GM18870 (cell line): ENCODE measurements around the gene FGD2.
"Not testable (repeated sequence)": the region's sequence is repeated elsewhere in the genome, so short reads cannot be mapped to it uniquely, and the experiment has no call there.

Source experiments
- ATAC-seq: cut with Tn5 transposase; IDR thresholded peaks from one replicate; pipeline ENCODE4 v1.9.1; 2021; ENCODE audit warnings: moderate library complexity; ENCODE audit not compliant: unreplicated experiment

Gene FGD2

DNA sequence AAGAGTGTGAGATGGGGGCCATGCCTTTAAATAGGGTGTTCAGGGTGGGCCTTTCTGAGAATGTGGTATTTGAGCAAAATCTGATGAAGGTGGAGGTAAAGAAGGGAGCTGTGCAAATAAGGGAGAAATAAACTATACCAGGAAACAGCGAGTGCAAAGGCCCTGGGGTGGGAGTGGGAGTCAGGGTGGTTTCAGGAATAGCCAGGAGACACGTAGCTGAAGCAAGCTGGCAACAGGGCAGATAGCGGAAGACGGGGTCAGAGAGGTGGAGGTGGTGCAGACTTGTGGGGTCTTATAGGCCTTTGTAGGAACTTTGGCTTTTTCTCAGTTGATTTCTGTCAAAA lies 51.6 kb downstream of the FGD2 start:
- no peak for ATAC-seq

DNA sequence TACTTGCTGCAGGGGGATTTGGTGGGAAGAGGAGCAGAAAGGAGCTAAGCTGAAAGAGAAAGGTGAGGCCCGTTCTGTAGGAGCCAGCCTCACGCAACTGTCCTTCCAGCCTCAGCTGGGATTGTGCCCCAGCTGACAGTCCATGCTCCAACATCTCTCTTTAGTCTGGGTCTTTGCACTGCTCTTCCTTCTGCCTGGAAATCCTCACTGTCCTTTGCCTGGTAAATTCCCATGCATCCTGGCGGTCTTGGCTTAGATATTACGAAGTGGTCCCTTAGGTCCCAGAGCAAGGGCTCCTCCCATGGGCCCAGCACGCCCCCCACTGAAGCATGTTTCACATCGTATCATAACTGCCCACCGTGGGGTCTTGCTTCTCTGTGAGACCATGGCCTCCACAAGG lies 52.2 kb downstream of the FGD2 start:
- no peak for ATAC-seq

DNA sequence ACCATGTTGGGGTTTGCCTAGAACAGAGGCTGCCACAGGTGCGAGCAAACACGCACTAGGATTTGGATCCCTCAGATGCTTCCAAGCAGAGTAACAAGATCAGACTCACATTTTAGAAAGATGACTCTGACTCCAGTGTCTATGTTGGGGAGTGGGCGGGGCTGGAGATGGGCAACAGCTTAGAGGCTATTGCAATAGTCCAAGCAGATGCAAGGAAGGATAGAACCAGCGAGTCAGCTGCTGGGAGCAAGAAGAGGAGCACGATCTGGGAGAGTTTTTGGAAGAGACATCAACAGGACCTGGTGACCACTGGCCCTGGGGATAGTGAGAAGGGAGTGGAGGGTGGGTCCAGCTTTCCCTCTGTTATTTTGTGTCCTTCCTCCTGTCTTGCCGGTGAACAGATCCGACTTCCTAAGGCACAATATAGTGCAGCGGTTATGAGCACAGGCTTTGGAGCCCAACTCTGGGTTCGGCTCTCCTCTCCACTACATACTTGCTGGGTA lies 52.7 kb downstream of the FGD2 start:
- no peak for ATAC-seq

DNA sequence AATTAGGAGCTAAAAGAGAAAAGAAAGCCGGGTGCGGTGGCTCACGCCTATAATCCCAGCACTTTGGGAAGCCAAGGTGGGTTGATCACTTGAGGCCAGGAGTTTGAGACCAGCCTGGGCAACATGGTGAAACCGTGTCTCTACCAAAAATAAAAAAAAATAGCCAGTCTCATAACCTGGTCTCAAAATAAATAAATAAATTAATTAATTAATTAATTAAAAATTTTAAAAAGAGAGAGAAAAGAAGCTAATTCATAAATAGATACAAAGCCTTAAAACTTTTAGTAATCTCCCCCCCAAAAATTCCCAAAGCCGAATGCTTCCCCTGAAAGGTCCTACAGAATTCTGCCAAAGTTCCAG lies 53.5 kb downstream of the FGD2 start:
- not testable (repeated sequence) for ATAC-seq

DNA sequence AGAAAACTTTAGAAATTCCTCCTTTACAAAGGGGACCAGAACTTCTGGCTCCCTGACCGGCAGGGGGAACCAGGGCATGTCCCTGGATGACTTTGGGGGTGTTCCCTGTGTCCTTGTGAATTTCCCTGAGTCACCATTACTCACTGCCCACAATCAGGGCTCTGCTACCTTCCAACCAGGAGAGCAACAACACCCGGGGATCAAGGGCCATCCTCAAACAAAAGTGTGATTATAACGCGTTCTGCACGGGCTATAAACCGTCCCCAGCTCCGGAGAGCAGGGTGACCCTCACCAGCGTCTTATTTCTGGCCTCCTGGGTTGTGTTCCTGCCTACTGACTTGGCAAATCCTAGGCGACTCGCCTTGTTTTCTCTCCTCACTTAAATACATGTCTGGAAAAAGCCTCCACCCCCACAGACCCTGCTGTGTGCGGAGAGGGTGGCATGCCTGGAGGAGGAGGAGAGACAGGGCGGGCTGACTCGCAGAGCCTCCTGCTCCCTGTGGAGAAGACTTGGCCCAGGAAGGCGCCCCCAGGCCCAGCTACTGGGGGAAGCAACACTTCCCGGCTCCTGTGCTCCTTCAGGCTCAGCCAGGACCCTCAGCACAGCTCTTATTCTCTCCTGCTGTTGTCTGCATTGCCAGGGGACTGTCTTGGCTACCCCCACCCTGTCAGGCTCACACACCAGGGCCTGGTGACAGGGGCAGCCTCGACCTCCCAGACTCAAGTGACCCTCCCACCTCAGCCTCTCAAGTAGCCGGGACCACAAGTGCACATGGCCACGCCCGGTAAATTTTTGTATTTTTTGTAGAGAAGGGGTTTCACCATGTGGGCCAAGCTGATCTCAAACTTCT lies 54.1 kb downstream of the FGD2 start:
- no peak for ATAC-seq

DNA sequence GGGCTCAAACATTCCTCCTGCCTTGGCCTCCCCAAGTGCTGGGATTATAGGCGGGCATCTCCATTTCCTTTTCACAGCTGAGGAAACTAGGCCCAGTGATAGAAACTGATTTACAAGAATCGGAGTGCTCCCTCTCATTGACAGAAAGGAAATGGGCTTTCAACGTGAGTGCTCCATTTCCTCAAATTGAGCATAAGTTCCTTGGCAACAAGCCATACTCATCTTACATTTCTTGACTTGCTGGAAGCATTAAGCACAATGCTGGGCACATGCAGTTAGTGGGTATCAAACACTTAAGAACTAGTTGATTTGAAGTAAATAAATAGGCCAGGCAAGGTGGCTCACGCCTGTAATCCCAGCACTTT lies 54.7 kb downstream of the FGD2 start:
- no peak for ATAC-seq

DNA sequence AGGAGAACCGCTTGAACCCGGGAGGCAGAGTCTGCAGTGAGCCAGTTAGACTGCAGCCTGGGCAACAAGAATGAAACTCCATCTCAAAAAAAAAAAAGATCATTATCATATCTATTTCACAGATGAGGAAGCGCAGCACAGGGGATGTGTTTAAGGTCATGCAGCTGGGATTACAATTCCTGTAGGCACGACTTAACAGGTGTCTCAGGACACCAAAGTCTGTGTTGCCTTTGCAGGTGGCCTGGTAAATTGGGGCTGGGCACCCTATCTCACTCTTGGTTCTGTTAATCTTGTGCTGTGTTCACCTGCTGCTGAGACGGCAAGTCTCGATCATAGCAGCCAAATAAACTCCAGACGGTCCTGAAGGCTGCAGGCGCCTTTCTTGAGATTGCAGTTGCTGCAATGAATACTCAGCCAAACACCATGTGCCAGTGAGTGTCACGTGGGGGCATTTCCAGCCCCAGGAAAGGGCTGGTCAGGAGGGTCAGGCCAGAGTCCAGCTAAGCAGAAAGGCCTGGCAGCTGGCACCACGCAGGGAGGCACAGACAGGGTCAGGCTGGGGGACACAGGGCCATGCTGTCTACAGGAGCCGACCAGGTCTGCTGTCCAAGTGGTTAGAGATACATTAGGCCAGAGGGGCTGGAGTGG lies 55.8 kb downstream of the FGD2 start:
- ATAC-seq: no peak

DNA sequence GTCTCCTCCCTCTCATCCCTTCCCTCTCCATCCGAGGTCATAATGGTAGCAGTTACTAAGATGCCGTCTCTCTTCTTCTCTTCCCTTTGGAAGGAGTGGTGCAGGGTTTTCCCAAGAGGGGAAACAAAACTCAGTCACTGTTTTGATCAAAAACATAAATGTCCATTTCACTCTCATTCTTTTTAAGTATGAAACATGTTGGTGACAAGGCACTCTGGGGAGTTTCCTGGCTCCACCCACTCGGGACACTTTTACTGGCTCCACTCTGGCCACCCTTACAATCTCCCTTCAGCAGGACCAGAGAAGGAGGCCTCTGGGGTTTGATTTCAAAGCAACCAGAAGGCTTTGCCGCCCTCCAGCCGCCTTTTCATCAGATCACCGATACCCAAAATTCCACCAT lies 57.0 kb downstream of the FGD2 start:
- ATAC-seq: no peak

DNA sequence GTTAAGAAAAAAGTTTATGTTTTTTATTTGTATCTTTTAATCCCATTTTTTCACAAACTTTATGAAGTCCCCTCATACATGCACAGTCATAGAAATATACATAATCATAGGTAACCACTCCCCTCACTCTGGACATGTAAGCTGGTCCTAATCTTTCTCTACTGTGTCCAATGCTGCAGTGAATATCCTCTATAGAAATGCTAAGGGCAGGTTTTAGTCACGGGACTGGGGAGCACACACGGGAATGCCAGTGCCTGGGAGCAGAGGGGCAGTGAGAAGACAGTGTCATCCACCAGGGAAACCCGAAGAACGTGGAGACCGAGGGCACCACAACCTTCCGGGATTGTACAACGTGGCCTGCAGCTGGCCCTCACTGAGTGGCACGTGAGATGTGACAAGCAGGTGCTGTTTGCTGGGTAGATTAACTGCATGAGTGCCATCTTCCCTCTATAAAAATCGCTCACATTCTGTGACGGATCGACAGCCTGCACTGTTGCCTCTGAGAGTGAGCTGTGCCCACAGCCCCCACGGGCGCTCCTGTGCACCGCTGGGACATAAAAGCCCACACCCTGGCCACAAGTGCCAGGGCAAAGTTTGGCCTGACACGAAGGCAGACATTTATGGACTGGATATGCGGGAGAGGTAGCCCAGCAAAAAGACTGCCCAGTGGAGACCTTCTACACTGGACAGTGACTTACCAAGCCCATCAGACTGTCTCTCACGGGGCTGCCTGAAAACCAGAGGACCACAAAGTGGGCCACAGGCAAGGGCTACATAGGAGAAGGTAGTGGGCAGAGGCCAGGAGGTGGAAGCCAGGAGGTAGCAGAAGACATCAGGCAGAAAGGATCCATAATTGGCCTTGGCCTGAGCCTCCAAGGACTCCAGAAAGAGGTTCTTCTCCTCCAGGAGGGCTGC lies 63.2 kb downstream of the FGD2 start:
- ATAC-seq: no peak

DNA sequence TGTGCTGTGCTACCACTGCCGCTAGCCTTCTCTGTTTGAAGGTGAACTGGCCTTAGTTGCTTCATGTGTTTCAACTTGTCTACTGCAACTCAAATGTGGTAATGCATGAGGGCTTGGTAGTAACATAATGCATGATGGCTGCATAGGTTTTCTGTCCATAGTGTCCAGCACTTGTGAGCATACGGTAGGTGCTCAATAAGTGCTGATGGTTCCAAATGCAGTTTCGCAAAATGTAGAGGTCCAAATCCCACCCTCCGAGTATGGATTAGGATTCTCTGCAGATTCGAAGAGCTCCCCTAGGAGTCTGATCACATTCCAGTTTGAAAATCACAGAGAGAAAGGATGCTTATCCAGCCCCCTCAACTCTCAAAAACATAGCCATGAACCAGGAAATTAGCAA lies 64.2 kb downstream of the FGD2 start:
- ATAC-seq: no peak

DNA sequence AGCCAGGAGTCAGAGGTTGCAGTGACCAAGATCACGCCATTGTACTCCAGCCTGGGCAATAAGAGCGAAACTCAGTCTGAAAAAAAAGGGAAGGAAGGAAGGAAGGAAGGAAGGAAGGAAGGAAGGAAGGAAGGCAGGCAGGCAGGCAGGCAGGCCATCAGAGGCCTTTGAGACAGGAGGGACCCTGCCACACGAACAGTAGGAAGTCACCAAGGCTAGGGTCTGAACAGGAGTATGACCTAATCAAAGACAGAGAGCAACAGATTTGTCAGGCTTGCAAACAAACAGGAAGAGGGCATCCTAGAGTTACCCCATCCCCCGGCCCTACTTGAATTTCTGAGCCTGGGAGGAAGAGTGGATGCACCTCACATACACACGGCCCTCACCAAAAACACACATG lies 67.1 kb downstream of the FGD2 start:
- no peak for ATAC-seq

DNA sequence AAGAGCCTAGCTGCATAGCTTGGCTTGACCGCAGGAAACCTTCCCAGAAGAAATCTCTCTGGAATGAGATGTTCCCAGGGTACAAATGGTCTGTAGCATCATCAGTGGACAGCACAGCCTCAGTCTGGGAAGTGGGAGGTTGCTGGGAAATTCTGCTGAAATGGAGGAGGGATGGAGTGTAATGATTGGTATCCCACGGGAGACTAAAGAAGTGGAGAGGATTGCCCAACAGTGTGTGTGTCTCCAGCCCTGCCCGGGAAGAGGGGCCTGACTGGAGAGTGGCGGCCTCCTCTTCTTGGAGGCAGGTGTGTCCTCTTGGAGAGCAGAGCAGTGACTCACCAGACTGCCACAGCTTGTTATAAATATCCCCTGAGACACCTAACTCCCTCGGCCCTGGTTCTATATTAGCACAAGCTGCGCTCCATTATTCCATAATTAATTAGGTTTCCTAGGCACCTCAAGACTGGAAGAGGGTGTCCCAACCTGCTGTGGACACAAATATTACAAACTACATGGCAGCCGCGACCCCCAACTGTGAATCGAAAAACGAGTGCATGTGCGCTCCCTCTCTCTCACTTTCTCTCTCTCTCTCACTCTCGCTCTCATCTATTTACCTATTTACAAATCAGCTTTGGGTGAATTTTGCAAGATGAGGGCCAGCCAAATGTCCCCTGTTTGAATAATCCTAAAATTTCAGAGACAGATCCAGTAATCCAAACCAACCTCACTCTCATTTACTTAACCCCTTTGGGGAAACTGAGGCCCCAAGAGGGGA lies 68.8 kb downstream of the FGD2 start:
- ATAC-seq: no peak

DNA sequence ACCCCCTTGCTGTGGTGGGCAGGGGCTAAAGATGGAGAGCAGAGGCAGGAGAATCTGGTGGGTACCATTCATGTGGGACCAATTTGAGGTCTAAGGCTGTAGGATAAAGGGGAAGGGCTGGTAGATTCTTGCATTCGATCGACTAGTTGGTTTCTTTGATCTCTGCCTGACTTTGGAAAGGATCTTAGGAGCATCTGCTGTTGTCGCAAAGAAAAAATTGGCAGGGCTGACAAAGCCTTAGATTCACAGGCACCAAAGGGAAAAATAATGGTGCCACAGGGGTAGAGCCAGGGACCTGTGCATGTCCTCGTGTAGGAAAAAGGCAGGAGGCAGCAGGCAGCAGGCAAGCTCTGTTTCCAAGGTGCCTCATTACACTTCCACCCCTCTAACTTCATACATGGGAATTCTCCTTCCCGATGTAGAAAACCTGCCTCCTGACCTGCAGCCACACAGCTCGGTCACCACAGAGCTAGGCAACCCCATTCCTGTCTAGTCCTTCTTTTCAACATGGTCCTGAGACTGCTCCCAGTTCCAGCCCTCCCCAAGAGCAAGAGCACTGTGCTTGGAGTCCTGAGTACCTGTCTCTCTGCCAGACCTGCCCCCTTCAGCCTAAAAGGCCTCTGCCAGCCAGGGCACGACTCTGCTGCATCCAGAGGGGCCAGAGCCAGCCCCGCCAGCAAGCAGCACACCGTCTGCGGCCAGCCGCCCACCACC lies 71.9 kb downstream of the FGD2 start:
- no peak for ATAC-seq

DNA sequence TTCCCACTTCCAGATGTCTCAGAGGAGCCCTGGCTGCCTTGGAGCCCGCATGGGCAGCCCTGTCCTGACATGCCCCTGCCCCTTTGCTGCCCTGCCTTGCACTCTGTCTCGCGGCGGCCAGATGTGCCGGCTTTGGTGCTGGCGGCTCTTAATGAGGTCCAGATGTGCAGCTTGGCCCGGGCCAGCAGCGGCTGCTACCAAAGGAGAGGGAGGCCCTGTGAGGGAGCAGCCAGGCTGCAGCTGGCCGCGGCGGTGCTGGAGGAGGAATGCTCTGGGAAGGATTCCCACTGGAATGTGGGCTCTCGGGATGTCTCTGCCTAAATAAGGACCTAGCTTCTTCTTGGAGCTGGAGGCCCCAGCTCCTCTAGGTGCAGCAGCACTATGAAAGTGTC lies 72.4 kb downstream of the FGD2 start:
- no peak for ATAC-seq
